Measurements from ENCODE around the gene GPC6.

The GPC6 gene

DNA sequence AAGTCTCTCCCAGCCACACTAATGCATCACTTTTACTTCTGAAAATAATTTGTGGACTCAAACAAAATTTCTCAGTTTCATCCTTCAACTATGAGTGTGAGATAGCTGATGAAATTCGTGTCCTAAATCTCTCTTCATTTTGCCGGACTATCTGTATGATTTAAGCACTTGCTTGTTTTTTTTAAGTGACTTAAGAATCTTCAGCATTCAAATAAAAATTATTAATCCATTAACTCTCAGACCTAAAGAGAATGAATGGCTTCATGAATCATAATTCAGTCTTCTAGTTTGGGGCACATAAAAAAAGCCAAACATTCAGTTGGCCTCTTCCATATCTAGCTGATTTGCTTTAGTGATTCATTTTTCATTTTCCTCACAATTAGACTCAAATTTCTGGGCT lies 673.4 kb downstream of the GPC6 start:
- H3K9me3 ChIP-seq (ENCODE audit: insufficient read depth, low read depth, low read length): no peaks in the 10 kb centered on the region
- no peaks in the 10 kb centered on the region for H4K20me1 ChIP-seq (ENCODE audit: insufficient read depth, low read length, poor library complexity, severe bottlenecking)
- H3K79me2 ChIP-seq (ENCODE audit: insufficient read depth, low read length): no peaks in the 10 kb centered on the region
- no peak overlapping the region for H2AFZ ChIP-seq (ENCODE audit: low read length)
- TF ChIP-seq EZH2phosphoT487 (IDR thresholded peaks at IDR 0.05; ENCODE audit: borderline replicate concordance) (no peak), CTCF (conservative IDR thresholded peaks at IDR 0.05; ENCODE audit: low read length) (no peak)
- H3K9ac ChIP-seq (ENCODE audit: low read depth, low read length, poor library complexity, severe bottlenecking): no peak overlapping the region
- no peaks in the 10 kb centered on the region for H3K9me2 ChIP-seq (replicated peaks; ENCODE audit: low read depth, low read length)
- H3K4me3 ChIP-seq (ENCODE audit: low read length, poor library complexity, severe bottlenecking): no peak overlapping the region
- no peaks in the 10 kb centered on the region for H3F3A ChIP-seq (ENCODE audit: low read depth)
- H3K36me3 ChIP-seq (ENCODE audit: insufficient read depth, low read length): no peaks in the 10 kb centered on the region
- no peak overlapping the region for H3K4me2 ChIP-seq (ENCODE audit: low read depth, low read length, poor library complexity, severe bottlenecking)
- H3K27me3 ChIP-seq (ENCODE audit: insufficient read depth, low read length, poor library complexity, severe bottlenecking): no peaks in the 10 kb centered on the region
- H3K4me1 ChIP-seq (ENCODE audit: insufficient read depth, low read length, poor library complexity, severe bottlenecking): peaks cover 11% of the 10 kb centered on the region

DNA sequence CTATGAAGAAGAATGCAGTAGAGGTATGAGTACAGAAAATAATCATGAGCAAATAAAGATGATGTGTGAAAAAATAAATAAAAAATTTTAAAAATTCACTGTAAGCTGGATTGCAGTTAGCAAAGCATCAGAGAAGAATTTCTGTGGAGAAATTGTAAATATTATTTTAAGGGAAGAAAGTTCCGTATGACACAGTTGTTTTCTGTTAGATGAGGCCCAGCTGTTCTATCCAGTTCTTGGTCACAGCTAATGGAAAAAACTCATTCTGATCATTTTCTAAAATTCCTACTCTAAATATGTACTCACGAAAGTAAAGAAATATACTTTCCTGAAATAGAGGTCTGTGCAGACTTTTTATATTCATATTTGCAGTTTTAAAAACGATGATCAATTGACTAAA lies 674.1 kb downstream of the GPC6 start:
- Histone ChIP-seq H4K20me1 (ENCODE audit: insufficient read depth, low read length, poor library complexity, severe bottlenecking) (no peaks in the 10 kb centered on the region), H3K4me1 (ENCODE audit: insufficient read depth, low read length, poor library complexity, severe bottlenecking) (peaks cover 13% of the 10 kb centered on the region), H3K27me3 (ENCODE audit: insufficient read depth, low read length, poor library complexity, severe bottlenecking) (no peaks in the 10 kb centered on the region), H3K79me2 (ENCODE audit: insufficient read depth, low read length) (no peaks in the 10 kb centered on the region), H3F3A (ENCODE audit: low read depth) (no peaks in the 10 kb centered on the region), H3K36me3 (ENCODE audit: insufficient read depth, low read length) (no peaks in the 10 kb centered on the region), H3K9ac (ENCODE audit: low read depth, low read length, poor library complexity, severe bottlenecking) (no peak overlapping the region), H3K9me3 (ENCODE audit: insufficient read depth, low read depth, low read length) (no peaks in the 10 kb centered on the region), H3K4me3 (ENCODE audit: low read length, poor library complexity, severe bottlenecking) (no peak overlapping the region), H2AFZ (ENCODE audit: low read length) (no peak overlapping the region), H3K4me2 (ENCODE audit: low read depth, low read length, poor library complexity, severe bottlenecking) (no peak overlapping the region), H3K9me2 (replicated peaks; ENCODE audit: low read depth, low read length) (no peaks in the 10 kb centered on the region)
- TF ChIP-seq CTCF (conservative IDR thresholded peaks at IDR 0.05; ENCODE audit: low read length) (no peak), EZH2phosphoT487 (IDR thresholded peaks at IDR 0.05; ENCODE audit: borderline replicate concordance) (no peak)

GRCh38 chr13:93903909-93904308 lies 677.3 kb downstream of the GPC6 start:
- H3K9me2 ChIP-seq (replicated peaks; ENCODE audit: low read depth, low read length): no peaks in the 10 kb centered on the region
- H4K20me1 ChIP-seq (ENCODE audit: insufficient read depth, low read length, poor library complexity, severe bottlenecking): no peaks in the 10 kb centered on the region
- H3K36me3 ChIP-seq (ENCODE audit: insufficient read depth, low read length): no peaks in the 10 kb centered on the region
- no peaks in the 10 kb centered on the region for H3K27me3 ChIP-seq (ENCODE audit: insufficient read depth, low read length, poor library complexity, severe bottlenecking)
- TF ChIP-seq CTCF (conservative IDR thresholded peaks at IDR 0.05; ENCODE audit: low read length) (no peak), EZH2phosphoT487 (IDR thresholded peaks at IDR 0.05; ENCODE audit: borderline replicate concordance) (no peak)
- no peaks in the 10 kb centered on the region for H3K79me2 ChIP-seq (ENCODE audit: insufficient read depth, low read length)
- H3F3A ChIP-seq (ENCODE audit: low read depth): no peaks in the 10 kb centered on the region
- H3K9me3 ChIP-seq (ENCODE audit: insufficient read depth, low read depth, low read length): no peaks in the 10 kb centered on the region
- H3K9ac ChIP-seq (ENCODE audit: low read depth, low read length, poor library complexity, severe bottlenecking): no peak overlapping the region
- no peak overlapping the region for H2AFZ ChIP-seq (ENCODE audit: low read length)
- peaks cover 13% of the 10 kb centered on the region for H3K4me1 ChIP-seq (ENCODE audit: insufficient read depth, low read length, poor library complexity, severe bottlenecking)
- H3K4me3 ChIP-seq (ENCODE audit: low read length, poor library complexity, severe bottlenecking): no peak overlapping the region
- no peak overlapping the region for H3K4me2 ChIP-seq (ENCODE audit: low read depth, low read length, poor library complexity, severe bottlenecking)
